GM21619 (cell line): Measurements from ENCODE around the gene TANGO2.
A peak's percentile ranks its signal among the peaks of the same experiment; 100 is the strongest.
"Not testable (repeated sequence)": the region's sequence is repeated elsewhere in the genome, so short reads cannot be mapped to it uniquely, and the experiment has no call there.

Experiments used
- ATAC-seq: cut with Tn5 transposase; IDR thresholded peaks from one replicate; pipeline ENCODE4 v1.9.1; 2021; ENCODE audit not compliant: unreplicated experiment

TANGO2 gene

DNA sequence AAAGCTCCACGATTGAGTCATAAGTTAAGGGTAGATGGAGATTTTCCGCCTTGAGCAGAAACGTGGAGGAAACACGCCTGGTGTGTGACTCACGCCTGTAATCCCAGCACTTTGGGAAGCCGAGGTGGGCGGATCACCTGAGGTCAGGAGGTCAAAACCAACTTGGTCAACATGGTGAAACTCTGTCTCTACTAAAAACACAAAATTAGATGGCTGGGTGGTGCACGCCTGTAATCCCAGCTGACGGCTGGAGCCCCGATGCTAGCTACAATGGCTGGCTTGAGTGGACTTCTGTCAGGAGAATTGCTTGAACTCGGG is 41.8 kb downstream of the TANGO2 start:
- no peak for ATAC-seq

- ATAC-seq: no peak
Observed at GRCh38 chr22:20063271-20064139, 42.6 kb downstream of the TANGO2 start.

- no peak for ATAC-seq
Observed at GRCh38 chr22:20064140-20064480, 43.2 kb downstream of the TANGO2 start.

GRCh38 chr22:20064545-20065262 is 43.8 kb downstream of the TANGO2 start:
- ATAC-seq: no peak

DNA sequence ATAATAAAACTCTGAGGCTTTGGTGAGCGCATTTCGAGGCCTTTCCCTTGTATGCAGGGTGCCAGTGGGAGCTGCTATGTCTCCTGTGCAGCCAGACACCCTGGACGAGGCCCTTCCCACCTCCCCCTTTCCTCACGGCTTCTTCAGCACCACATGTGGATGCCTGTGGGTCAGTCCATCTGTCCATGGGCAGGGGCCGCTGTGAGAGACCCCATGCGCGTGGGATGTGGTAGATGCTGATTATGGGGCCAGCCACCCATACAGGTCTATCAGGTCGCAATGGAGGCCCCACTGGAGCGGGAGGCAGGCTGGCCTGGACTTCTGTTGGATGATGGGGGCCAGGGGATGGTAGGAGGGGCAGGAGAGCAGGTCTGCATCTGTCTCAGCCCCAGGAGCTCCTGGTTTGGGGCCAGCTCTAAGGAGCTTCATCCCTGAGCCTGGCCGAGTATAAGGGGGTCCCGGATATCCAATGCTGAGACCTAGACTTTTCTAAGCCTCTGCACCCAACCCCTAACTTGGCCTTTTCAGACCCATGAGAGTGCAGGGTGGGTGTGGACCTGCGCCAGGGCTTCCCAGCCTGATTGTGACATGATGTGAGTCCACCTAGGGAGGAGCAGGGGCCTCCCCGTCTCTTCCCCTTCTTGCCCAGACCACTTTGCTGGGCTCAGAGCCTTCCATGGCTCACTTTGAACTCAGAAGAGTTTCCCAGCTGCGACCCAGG is 45.1 kb downstream of the TANGO2 start:
- ATAC-seq: no peak

DNA sequence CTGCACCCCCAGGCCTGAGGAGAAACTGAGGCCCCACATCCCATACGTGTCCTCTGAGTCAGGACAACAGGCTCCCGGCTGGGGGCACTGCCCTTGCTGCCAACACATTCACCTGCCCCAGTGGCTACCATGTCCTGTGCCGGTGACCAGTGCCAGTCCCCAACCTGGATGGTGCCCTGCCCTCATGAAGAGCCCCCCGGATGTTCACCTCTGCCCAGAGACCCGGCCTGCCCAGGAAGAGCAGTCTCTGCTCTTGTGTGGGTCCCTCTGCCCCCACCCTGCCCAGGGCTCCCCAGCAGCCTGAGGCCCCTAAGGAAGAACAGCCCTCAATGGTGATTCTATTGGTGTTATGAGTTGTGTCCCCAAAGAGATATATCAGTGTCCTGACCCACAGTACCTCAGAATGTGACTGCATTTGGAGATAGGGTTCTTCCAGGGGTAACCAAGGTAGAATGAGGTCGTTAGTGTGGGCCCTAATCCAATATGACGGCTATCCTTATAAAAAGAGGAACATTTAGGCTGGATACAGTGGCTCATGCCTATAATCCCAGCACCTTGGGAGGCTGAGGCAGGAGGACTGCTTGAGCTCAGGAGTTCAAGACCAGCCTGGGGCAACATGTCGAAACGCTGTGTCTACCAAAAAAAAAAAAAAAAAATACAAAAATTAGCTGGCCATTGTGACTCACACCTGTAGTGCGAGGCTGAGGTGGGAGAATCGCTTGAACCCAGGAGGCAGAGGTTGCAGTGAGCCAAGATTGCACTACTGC is 45.9 kb downstream of the TANGO2 start:
- ATAC-seq: no peak

DNA sequence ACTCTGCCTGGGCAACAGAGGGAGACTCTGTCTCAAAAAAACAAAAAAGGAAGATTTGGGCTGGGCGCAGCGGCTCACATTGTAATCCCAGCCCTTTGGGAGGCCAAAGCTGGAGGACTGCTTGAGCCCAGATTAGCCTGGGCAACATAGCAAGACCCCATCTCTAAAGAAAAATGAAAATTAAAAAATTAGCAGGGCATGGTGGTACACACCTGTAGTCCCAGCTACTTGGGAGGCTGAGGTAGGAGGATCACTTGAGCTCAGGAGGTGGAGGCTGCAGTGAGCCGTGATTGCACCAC is 46.4 kb downstream of the TANGO2 start:
- ATAC-seq: not testable (repeated sequence)

- no peak for ATAC-seq
Observed at GRCh38 chr22:20068640-20069039, 47.7 kb downstream of the TANGO2 start.

DNA sequence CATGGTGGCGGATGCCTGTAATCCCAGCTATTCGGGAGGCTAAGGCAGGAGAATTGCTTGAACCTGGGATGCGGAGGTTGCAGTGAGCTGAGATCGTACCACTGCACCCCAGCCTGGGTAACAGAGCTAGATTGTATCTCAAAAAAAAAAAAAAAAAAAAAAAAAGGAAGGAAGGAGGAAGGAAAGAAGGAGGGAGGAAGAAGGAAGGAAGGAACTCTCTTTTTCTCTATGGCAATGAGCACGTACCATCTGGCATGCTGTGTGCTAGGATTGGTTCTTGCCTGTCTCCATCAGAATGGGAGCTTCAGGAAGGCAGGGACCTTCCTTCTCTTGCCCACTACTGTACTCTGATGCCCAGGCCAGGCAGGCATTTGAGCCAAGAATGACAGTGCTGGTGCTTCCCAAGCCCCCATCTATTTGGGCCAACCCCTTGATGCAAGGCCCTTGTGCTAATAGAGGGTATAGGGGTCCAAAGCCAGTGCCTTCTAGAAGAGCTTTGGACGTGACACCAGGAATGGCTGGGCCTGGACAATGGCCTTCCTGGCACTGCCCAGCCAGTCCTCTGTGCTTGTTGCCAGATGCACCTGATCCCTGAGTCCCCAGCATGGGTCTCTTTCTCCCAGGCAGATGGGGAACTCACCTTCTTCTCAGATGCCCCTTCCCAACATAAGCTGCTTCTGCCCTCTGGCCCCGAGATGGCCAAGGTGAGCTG is 48.6 kb downstream of the TANGO2 start:
- no peak for ATAC-seq

DNA sequence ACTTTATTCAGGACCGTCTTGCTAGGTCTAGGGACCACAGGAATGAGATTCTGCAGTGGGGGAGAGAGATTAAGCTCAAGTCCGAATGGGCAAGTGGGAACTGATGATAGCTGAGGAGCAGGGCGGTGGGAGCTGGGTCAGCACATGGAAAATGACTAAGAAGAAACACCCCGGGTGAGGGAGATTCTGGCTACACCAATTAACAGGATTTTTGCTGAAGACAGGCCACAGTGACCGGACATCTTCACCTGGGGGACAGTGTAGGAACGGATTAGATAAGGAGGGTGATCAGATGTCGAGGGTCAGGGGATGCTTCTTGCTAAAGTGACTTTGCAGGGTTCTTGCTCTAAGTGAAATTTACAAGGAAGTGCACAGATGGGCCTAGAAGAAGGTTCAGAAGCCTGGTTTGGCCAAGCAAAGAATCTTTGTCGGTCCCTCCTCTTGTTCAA is 50.6 kb downstream of the TANGO2 start:
- no peak for ATAC-seq

- ATAC-seq: no peak
Observed at GRCh38 chr22:20076627-20077172, 55.8 kb downstream of the TANGO2 start.

- peak; percentile 72 for ATAC-seq
Observed at GRCh38 chr22:20079745-20080444, 59.0 kb downstream of the TANGO2 start, which contains the start of gene DGCR8. Gene DGCR8 (plus strand): TSS chr22:20080241. CDS start chr22:20085964, 5,723 bp downstream.

- ATAC-seq: peak; percentile 54
Observed at GRCh38 chr22:20080445-20080775, 59.5 kb downstream of the TANGO2 start.

DNA sequence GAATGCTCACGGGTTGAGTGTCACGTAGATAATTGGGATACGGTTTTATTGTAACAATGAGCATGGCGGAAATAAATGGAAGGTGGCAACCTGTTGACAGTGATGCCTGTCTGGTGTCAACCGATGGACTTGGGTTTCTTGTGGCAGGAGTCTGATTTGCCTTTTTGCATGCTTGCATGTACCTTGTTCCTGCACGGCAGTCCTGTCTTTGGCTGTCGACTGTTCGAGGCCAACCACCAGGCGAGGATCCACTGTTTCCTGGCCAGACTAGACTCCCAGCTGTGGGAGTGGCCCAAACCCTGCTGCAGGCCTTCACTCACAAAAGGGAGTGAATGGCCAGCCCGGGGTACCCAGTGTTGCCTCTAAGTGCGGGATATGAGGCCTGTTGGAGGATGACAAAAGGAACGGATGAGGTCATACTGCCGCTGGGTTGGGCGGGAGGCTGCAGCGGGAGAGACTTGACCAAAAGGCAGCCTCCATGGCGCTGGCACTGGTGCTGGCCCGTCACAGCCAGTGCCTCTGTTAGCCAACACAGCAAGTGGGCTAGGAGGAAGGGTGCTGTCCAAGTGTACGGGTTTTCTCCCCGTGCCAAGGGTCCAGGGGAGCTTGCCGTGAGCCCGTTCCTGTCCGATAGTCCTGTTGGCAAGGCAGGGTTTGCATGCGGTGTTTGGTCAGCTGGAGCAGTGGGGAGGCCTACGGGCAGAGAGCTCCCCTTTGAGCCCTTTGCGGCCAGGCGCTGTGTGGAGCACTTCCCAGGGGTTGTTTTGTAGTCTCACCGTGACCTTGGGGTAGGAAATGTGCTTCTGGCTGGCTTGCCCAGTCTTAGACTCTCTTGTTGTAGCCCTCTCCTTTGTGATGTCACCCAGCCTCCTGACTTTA is 60.1 kb downstream of the TANGO2 start:
- no peak for ATAC-seq

GRCh38 chr22:20083157-20083890 is 62.4 kb downstream of the TANGO2 start:
- no peak for ATAC-seq

GRCh38 chr22:20083891-20084546 is 63.1 kb downstream of the TANGO2 start:
- no peak for ATAC-seq

DNA sequence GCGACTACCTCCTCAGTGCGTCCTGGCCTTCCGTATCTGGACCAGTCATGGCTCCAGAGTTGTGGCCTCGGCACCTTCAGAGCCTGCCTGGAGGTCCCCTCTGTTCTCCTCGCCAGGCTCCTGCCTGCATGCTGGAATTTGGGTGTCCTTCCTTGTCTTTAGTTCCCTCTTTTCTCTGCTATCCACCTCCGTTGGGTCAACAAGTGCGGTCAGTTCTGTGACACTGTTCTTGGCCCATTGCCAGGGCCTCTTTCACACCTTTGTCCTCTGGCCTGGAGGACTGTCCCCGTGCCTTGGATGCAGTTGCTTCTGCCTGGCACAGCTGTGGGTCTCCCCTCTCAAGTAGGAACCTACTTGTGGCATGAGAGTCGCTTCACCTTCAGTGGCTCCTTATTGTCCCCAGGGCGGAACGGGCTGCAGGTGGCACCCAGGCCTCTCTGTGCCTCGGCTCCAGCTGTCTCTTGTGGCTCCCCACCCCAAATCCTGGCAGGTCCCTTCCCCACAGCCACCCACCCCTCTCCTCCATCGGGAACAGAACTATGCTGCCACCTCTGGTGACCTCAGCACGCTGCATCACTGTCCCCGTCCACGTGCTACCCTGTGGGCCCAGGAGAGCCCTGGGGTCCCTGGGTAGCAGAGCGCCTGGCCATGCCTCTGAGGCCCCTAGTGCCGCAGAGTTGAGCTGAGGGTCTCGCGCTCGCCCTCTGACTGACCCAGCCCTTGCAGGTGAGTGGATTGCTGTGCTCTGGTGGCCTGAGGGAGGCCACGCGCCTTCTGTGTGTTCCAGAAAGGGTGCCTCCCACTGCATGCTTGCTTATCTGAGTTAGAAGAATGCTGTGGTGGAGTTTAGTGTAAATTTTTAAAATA is 63.9 kb downstream of the TANGO2 start:
- ATAC-seq: no peak
